ENCODE measurements around the gene SV2B. TPM values are rescaled to one million over a fixed set of nuclear protein-coding genes. Genes with fewer than 3 reads are reported as not detected.

SV2B gene
- total RNA-seq, 1 experiment from 2014 or later, result not detected

- ChIA-PET POLR2A (no interaction called here), CTCF (no interaction called here), RAD21 (ENCODE audit: low non-redundant PET in 1 of 2, low total read pairs in 2 of 2, uncharacterized antibody in 2 of 2, unreplicated experiment in 2 of 2) (no interaction called here)
- intact Hi-C loops (cut with micrococcal nuclease), result no loop called here
- Histone ChIP-seq H3K9me2 (ENCODE audit: insufficient read depth) (no peaks in the 10 kb centered on the region), H3K4me2 (ENCODE audit: low read length) (no peak overlapping the region), H2AFZ (ENCODE audit: low read depth, low read length, poor library complexity, severe bottlenecking) (no peak overlapping the region), H3K4me3 (replicated peaks in 1 of 2; ENCODE audit: low read depth in 1 of 2, low read length in 2 of 2) (no peak overlapping the region), H3K27me3 (ENCODE audit: insufficient read depth, low read length) (peaks cover 24% of the 10 kb centered on the region), H3K9me3 (ENCODE audit: control insufficient read depth in 1 of 2, insufficient read depth in 1 of 2, low read depth in 1 of 2, low read length in 2 of 2) (no peaks in the 10 kb centered on the region), H3K9ac (ENCODE audit: low read length) (no peak overlapping the region), H3K79me2 (ENCODE audit: insufficient read depth, low read length) (no peaks in the 10 kb centered on the region), H4K20me1 (ENCODE audit: insufficient read depth) (no peaks in the 10 kb centered on the region), H3K27ac (ENCODE audit: low read depth, low read length) (no peak overlapping the region), H3K4me1 (ENCODE audit: control insufficient read depth in 1 of 2, insufficient read depth in 2 of 2, low read length in 2 of 2) (no peaks in the 10 kb centered on the region), H3K36me3 (ENCODE audit: control insufficient read depth in 1 of 2, insufficient read depth in 2 of 2, low read length in 2 of 2) (no peaks in the 10 kb centered on the region)
- TF ChIP-seq SIN3A (IDR thresholded peaks at IDR 0.05; ENCODE audit: low read depth), result no peak
- no peak for TF ChIP-seq ZFX (IDR thresholded peaks at IDR 0.05)
- TF ChIP-seq CBX3 (IDR thresholded peaks at IDR 0.05; ENCODE audit: low read depth), result no peak
- no peak for TF ChIP-seq REST (IDR thresholded peaks at IDR 0.05; ENCODE audit: low read depth)
- no peak for TF ChIP-seq POLR2A (IDR thresholded peaks at IDR 0.05; ENCODE audit: borderline replicate concordance, extremely low read depth, insufficient read depth, insufficient read length)
- TF ChIP-seq TCF7L2 (IDR thresholded peaks at IDR 0.05; ENCODE audit: borderline replicate concordance, extremely low read depth, insufficient read depth, insufficient read length), result no peak
- no peak for TF ChIP-seq ELF1 (IDR thresholded peaks at IDR 0.05; ENCODE audit: borderline replicate concordance, low read depth)
- TF ChIP-seq JUND (IDR thresholded peaks at IDR 0.05), result no peak
- TF ChIP-seq, protein P1, sequence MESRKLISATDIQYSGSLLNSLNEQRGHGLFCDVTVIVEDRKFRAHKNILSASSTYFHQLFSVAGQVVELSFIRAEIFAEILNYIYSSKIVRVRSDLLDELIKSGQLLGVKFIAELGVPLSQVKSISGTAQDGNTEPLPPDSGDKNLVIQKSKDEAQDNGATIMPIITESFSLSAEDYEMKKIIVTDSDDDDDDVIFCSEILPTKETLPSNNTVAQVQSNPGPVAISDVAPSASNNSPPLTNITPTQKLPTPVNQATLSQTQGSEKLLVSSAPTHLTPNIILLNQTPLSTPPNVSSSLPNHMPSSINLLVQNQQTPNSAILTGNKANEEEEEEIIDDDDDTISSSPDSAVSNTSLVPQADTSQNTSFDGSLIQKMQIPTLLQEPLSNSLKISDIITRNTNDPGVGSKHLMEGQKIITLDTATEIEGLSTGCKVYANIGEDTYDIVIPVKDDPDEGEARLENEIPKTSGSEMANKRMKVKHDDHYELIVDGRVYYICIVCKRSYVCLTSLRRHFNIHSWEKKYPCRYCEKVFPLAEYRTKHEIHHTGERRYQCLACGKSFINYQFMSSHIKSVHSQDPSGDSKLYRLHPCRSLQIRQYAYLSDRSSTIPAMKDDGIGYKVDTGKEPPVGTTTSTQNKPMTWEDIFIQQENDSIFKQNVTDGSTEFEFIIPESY (IDR thresholded peaks at IDR 0.05; ENCODE audit: extremely low read depth, insufficient replicate concordance, low read length), result no peak
- no peak for TF ChIP-seq SRF (IDR thresholded peaks at IDR 0.05; ENCODE audit: low read depth)
- TF ChIP-seq EZH2 (IDR thresholded peaks at IDR 0.05), result no peak
- no peak for TF ChIP-seq YY1 (IDR thresholded peaks at IDR 0.05; ENCODE audit: extremely low read depth, insufficient replicate concordance, low read depth, low read length)
- no peak for TF ChIP-seq POLR2AphosphoS5 (IDR thresholded peaks at IDR 0.05; ENCODE audit: low read depth, low read length)
- TF ChIP-seq CEBPB (IDR thresholded peaks at IDR 0.05; ENCODE audit: low read depth), result no peak
- no peak for TF ChIP-seq MAX (IDR thresholded peaks at IDR 0.05)
- TF ChIP-seq FOSL1 (IDR thresholded peaks at IDR 0.05; ENCODE audit: low read depth), result no peak
- no peak for TF ChIP-seq RAD21 (IDR thresholded peaks at IDR 0.05; ENCODE audit: low read depth)
- no peak for TF ChIP-seq EGR1 (IDR thresholded peaks at IDR 0.05; ENCODE audit: low read depth)
- no TSS peak for BruUV-seq (replicated peaks)
- DNase-seq (ENCODE audit: low read depth, low spot score) (no peak), ATAC-seq (no peak)
Measured at GRCh38 chr15:91146728-91147127, 46.7 kb downstream of the SV2B start.
